GM21786 (cell line): Measurements from ENCODE around the gene SMIM30.

ENCODE experiments used
- ATAC-seq: cut with Tn5 transposase; IDR thresholded peaks from one replicate; pipeline ENCODE4 v1.9.1; 2021; ENCODE audit not compliant: unreplicated experiment

The SMIM30 gene

GRCh38 chr7:113109718-113110117 lies 8.6 kb downstream of the SMIM30 start:
- no peak for ATAC-seq

GRCh38 chr7:113100121-113100603 lies 18.2 kb downstream of the SMIM30 start:
- no peak for ATAC-seq

GRCh38 chr7:113099284-113099919 lies 19.0 kb downstream of the SMIM30 start:
- no peak for ATAC-seq

- peak; percentile 53 for ATAC-seq
Observed at GRCh38 chr7:113094517-113095249, 23.7 kb downstream of the SMIM30 start.

- ATAC-seq, result no peak
Observed at GRCh38 chr7:113093561-113093960, 24.8 kb downstream of the SMIM30 start.

- no peak for ATAC-seq
Observed at GRCh38 chr7:113092762-113093161, 25.6 kb downstream of the SMIM30 start.

- ATAC-seq, result no peak
Observed at GRCh38 chr7:113087071-113087998, 31.0 kb downstream of the SMIM30 start.

- peak; percentile 63 for ATAC-seq
Observed at GRCh38 chr7:113086431-113086888, 31.9 kb downstream of the SMIM30 start, which contains the start of gene GPR85. TSS of gene GPR85 (minus strand) at chr7:113086827. CDS start at chr7:113084721, 2,106 bp downstream.

GRCh38 chr7:113085781-113086390 lies 32.5 kb downstream of the SMIM30 start:
- peak; percentile 24 for ATAC-seq

- no peak for ATAC-seq
Observed at GRCh38 chr7:113084496-113085172, 33.7 kb downstream of the SMIM30 start.

GRCh38 chr7:113083816-113084495 lies 34.4 kb downstream of the SMIM30 start:
- peak; percentile 2 for ATAC-seq

- ATAC-seq, result peak; percentile 66
Observed at GRCh38 chr7:113083132-113083815, 35.1 kb downstream of the SMIM30 start.

GRCh38 chr7:113078331-113078730 lies 40.0 kb downstream of the SMIM30 start:
- no peak for ATAC-seq

- no peak for ATAC-seq
Observed at GRCh38 chr7:113076703-113077102, 41.7 kb downstream of the SMIM30 start.

GRCh38 chr7:113071465-113071864 lies 46.9 kb downstream of the SMIM30 start:
- ATAC-seq, result peak; percentile 55
